NCI-H1417 (cell line): ENCODE data around the gene NINJ2.

ENCODE experiments used
- DNase-seq, 3 experiments: peaks; one replicate each; lab custom pipeline; 2025; lab: John Stamatoyannopoulos, UW

Gene NINJ2

DNA sequence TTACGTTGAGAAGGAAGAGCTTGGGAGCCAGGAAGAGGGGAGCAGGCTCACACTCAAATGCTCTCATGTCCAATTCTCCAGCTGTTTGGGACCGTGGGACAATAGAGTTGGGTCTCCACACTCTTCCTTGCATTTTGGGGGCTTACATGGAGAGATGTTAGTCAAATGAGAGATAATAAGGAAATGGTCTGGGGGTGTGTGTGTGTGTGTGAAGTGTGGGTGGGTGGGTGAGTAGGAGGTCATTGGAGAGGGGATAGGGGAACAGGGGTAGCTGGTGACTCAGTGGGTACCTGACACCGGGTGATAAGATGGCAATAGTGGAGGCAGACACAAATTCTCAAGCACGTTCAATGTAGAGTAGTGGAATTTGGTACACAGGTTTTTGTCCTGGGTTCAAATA, 135.5 kb downstream of the NINJ2 start:
- DNase-seq, result no peak

DNA sequence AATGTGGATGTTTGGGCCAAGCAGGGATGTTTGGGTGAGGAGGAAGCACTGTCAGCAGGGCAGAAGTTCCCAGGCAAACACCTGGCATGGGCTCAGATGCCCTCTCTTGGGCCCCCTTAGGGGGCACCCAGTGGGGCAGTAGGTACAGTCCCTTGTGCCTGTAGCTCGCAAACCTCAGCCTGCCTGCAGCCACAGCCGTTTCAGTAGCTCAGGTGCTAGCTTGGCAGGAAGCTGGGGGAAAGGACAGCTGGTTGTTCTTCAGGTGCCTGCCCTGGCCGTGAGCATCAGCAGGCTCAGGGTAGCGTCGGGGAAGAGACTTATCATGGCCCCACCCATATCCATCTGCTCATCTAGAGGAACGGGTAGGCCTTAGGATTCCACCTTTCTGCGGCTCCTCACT, 136.0 kb downstream of the NINJ2 start:
- DNase-seq, result peak in 1 of 3 experiments; percentile 13

DNA sequence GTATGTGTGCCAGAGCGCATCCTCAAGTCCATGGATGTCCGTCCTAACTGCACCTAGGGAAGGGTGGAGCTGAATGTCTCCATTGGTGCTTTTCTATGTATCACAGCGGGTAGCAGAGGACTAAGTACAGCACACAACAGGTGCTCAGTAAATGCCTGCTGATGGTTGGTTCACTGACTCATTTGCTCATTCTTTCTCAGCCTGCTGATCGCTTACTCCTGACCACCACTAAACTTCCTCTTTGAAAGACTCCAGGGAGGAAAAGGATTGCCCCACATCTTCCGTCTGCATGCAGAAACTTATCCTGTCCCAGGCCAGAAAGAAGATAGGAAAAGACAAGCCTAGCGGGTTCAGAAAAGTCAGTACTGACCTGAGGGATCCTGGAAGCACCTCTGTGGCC, 137.2 kb downstream of the NINJ2 start:
- DNase-seq, result no peak

DNA sequence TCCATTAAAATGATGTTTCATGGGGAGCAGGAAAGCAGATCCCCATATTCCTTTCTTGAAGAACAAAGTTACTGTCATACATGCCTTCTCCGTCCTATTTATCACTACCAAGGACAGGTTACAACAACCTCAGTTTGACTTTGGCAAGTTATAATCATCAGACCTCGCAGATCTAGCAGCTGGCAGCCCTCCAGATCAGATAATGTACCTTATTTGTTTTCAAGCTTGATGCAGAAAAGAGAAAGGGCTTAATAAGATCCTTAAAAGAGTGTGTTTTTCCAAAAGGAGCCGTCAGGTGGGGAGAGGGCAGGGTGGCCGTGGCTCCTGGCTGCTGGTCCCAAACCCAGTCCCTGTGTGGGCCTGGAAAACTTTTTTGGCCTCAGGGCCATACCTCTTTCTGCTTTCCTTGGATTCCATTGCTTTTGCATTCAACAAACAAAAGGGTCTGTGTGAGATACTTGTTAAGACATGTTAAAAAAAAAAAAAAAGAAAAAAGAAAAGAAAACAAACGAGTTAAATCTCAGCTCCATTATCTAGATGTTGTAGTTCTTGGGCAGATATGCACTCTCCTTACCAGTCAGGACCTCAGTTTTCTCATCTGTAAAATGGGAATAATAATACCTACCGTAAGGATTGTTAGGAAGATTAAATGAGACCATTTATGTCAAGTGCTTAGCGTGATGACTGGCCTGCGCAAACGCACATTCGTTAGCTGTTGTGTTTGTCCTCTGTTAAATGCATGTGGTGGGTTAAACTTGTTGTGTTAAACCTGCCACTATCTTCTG, 138.9 kb downstream of the NINJ2 start:
- peak in 2 of 3 experiments; percentile 11 to 43 for DNase-seq

DNA sequence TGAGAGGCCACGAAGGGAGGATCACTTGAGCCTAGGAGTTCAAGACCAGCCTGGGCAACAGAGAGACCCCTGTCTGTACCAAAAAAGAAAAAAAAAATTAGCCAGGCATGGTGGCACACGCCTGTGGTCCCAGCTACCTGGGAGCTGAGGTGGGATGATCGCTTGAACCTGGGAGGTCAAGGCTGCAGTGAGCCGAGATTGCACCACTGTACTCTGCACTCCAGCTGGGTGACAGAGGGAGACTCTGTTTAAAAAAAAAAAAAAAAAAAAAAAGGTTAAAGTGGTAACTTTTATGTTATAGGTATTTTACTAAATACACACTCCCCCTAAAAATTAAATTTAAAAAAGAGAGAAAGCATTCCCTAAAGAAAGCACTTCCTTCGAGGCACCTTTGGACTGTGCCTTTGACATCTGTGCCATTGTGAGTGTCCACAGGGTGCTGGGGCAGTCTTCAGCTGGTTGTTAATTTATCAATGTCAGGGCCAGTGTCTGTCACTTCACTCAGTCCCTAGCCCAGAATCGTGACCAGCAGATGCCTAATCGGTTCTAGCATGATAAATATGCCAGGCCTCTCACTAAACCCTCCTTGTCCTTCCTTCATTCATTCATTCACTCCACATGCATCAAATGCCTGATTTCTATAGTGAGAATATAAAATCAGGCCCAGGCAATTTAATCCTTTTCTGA, 140.4 kb downstream of the NINJ2 start:
- DNase-seq, result peak in 1 of 3 experiments; percentile 55

DNA sequence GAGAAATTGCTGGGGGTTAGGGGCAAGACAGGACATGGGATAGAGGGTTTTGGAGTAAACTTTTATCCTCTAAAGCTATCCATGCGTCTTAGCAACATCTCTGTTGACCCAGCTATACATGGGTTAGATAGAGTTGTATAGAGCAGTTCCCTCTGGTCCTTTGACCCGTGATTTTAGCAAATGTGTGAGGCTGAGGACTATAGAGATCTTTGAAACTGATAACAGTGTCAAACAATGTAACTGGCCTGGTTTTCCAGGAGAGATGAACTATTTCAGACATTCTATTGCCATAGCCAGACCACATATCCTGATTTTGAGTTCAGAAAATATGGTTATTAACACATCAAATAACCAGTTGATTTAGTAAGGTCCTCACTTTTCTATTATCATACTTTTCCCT, 143.1 kb downstream of the NINJ2 start:
- no peak for DNase-seq

DNA sequence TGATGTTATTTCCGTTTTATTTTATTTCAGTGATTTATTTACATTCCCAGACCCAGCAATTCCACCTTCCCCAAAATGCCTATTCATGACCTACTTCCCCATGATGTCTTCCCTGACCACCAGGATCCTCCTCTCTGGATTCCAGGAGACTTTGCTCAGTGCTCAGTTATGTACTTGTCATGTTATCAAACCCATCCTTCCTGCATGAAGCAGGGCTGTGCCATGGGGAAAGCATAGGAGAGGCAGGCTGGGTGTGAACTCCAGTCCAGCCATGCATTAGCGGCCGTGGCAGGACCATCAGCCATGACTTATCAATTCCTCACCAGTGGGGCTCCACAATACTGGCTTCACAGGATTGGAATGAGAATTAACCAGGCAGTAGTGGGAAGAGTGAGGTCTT, 145.7 kb downstream of the NINJ2 start:
- no peak for DNase-seq
